ENCODE measurements around the gene ARVCF. TPM values are rescaled to one million over a fixed set of nuclear protein-coding genes. Genes with fewer than 3 reads are reported as not detected.

The ARVCF gene
- total and polyA plus RNA-seq, 9 of the 15 experiments (the other 6 are each of a cell fraction or from before 2014, with no cell fraction given) = 0.03 to 97.4 (median 15.6) TPM

DNA sequence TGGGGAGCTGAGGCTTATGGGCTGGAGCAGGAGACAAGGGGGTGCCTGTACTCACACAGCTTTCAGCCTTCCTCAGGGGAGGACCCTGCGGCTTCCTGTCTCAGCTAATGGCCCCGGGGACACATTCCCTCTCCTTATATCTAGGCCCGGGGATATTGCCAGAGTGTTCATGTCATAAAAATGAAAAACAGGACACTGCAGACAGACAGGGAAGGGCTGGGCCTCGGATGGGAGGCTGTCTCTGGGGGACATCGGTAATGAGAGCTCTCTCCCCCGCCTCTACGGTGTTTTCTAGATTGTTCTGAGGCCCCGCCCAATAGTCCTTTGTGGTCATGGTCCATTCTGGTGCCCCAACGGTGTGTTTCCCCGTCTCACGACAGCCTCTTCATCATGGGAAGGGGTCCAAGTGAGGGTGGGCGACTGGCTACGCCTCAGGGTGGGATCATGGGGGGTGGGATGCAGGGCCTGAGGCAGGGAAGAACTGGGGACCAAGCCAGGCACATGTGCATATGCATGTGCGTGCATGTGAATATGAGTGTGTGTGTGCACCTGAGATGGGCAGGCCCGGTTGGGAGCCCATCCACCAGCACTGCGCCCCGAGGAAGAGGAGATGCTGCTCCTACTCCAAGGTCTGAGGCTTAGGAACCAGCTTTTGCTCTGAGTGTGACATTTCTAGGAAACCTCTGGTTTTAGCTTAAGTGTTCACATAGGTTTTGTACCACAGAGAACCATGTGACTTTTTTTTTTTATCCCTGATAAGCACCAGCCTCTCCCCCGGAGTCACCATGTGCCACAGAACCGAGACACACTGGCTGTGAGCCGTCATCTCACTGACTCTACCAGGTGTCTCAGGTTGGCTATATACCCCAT lies 5.3 kb downstream of the ARVCF start (continued):
- TF ChIP-seq, protein P1, sequence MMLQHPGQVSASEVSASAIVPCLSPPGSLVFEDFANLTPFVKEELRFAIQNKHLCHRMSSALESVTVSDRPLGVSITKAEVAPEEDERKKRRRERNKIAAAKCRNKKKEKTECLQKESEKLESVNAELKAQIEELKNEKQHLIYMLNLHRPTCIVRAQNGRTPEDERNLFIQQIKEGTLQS (IDR thresholded peaks at IDR 0.05) = no peak
- TF ChIP-seq, protein P1 (CRISPR knock-in tag; conservative IDR thresholded peaks at IDR 0.05) = no peak
- TF ChIP-seq, protein P2, sequence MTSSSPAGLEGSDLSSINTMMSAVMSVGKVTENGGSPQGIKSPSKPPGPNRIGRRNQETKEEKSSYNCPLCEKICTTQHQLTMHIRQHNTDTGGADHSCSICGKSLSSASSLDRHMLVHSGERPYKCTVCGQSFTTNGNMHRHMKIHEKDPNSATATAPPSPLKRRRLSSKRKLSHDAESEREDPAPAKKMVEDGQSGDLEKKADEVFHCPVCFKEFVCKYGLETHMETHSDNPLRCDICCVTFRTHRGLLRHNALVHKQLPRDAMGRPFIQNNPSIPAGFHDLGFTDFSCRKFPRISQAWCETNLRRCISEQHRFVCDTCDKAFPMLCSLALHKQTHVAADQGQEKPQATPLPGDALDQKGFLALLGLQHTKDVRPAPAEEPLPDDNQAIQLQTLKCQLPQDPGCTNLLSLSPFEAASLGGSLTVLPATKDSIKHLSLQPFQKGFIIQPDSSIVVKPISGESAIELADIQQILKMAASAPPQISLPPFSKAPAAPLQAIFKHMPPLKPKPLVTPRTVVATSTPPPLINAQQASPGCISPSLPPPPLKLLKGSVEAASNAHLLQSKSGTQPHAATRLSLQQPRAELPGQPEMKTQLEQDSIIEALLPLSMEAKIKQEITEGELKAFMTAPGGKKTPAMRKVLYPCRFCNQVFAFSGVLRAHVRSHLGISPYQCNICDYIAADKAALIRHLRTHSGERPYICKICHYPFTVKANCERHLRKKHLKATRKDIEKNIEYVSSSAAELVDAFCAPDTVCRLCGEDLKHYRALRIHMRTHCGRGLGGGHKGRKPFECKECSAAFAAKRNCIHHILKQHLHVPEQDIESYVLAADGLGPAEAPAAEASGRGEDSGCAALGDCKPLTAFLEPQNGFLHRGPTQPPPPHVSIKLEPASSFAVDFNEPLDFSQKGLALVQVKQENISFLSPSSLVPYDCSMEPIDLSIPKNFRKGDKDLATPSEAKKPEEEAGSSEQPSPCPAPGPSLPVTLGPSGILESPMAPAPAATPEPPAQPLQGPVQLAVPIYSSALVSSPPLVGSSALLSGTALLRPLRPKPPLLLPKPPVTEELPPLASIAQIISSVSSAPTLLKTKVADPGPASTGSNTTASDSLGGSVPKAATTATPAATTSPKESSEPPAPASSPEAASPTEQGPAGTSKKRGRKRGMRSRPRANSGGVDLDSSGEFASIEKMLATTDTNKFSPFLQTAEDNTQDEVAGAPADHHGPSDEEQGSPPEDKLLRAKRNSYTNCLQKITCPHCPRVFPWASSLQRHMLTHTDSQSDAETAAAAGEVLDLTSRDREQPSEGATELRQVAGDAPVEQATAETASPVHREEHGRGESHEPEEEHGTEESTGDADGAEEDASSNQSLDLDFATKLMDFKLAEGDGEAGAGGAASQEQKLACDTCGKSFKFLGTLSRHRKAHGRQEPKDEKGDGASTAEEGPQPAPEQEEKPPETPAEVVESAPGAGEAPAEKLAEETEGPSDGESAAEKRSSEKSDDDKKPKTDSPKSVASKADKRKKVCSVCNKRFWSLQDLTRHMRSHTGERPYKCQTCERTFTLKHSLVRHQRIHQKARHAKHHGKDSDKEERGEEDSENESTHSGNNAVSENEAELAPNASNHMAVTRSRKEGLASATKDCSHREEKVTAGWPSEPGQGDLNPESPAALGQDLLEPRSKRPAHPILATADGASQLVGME (CRISPR knock-in tag; IDR thresholded peaks at IDR 0.05) = peak; percentile 62; the same call in 1 of the 2 replicates
- TF ChIP-seq FOXJ2 (tag; IDR thresholded peaks at IDR 0.05) = no peak
- TF ChIP-seq SRF (CRISPR knock-in tag; IDR thresholded peaks at IDR 0.05) = peak in 1 of 2 experiments; percentile 37; a peak in 1 of 4 replicates
- peak; percentile 56 for TF ChIP-seq CHD4 (IDR thresholded peaks at IDR 0.05; ENCODE audit: insufficient read depth, insufficient replicate concordance, low read depth, low read length, poor library complexity, severe bottlenecking)
- TF ChIP-seq KDM5B (IDR thresholded peaks at IDR 0.05; ENCODE audit: insufficient replicate concordance, low read depth, low read length) = peak; percentile 29

Data from K562 (cell line).